ENCODE results near the gene TSEN34. TPM values are rescaled to one million over a fixed set of nuclear protein-coding genes. Genes with fewer than 3 reads are reported as not detected.
A peak's percentile ranks its signal among the peaks of the same experiment; 100 is the strongest.
"Not testable (repeated sequence)": the region's sequence is repeated elsewhere in the genome, so short reads cannot be mapped to it uniquely, and the experiment has no call there.

TSEN34 gene
- total and polyA plus RNA-seq, 3 experiments from 2014 or later: 22.4 to 38.2 (median 24.6) TPM

DNA sequence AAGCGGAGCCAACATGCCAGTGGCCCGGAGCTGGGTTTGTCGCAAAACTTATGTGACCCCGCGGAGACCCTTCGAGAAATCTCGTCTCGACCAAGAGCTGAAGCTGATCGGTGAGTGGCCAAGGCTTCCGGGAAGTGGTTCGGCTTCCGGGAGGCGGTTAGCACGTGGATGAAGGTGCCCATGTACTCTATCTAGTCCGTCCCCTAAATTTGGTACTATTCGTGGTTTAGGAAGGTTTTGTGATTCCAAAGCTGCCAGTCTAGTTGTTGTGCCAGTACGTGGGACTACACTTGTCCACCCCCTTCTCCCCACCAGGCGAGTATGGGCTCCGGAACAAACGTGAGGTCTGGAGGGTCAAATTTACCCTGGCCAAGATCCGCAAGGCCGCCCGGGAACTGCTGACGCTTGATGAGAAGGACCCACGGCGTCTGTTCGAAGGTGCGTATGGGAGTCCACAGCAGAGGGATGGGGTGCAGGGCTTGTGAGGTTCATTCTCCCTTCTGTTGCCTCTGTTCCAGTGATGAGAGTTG, 10.1 kb downstream of the TSEN34 start:
- Histone ChIP-seq H3K4me1 (ENCODE audit: insufficient read depth, low read length) (peaks cover 58% of the 10 kb centered on the region), H3K27ac (ENCODE audit: low read depth, low read length) (peak overlapping the region; percentile 92), H3K36me3 (ENCODE audit: insufficient read depth, low read length) (peaks cover 35% of the 10 kb centered on the region), H3K27me3 (ENCODE audit: insufficient read depth, low read length, poor library complexity, severe bottlenecking) (no peaks in the 10 kb centered on the region), H3K9me3 (ENCODE audit: low read length) (no peaks in the 10 kb centered on the region), H3K4me3 (ENCODE audit: low read length) (peak overlapping the region; percentile 90)
- Mint-ChIP-seq H3K4me3 (peak overlapping the region; percentile 93 to 100 (median 99)), H3K27ac (peak overlapping the region; percentile 95 to 100 (median 99)), H3K9me3 (no peaks in the 10 kb centered on the region), H3K4me1 (peaks cover 48 to 64% (median 50%) of the 10 kb centered on the region in 3 donors), H3K36me3 (peaks cover 0 to 57% (median 11%) of the 10 kb centered on the region in 3 donors), H3K27me3 (peaks cover 0 to 4% of the 10 kb centered on the region in 2 donors)
- POLR2A ChIA-PET: interaction anchor here (0.6 to 3.0 kb wide), 7 partner anchors 11 to 86 kb away, joined by 3 to 68 read pairs (median 6); partner anchors contain the start of genes LENG1, MBOAT7, PRPF31 and TFPT
- CTCF ChIA-PET: interaction anchor here (1.2 to 1.8 kb wide), 3 partner anchors 10 to 12 kb away, joined by 3 to 9 read pairs (median 4); partner anchors contain the start of genes MBOAT7 and TSEN34
- peak in 1 of 5 donors; percentile 16 for DNase-seq

GRCh38 chr19:54201980-54202379, 10.9 kb downstream of the TSEN34 start:
- Mint-ChIP-seq H3K9me3 (no peaks in the 10 kb centered on the region), H3K36me3 (peaks cover 0 to 62% (median 11%) of the 10 kb centered on the region in 3 donors), H3K27ac (peak overlapping the region; percentile 95 to 100 (median 99)), H3K4me1 (peaks cover 54 to 72% (median 54%) of the 10 kb centered on the region in 3 donors), H3K27me3 (peaks cover 0 to 4% of the 10 kb centered on the region in 2 donors), H3K4me3 (peak overlapping the region; percentile 93 to 100 (median 99))
- CTCF ChIA-PET: interaction anchor here (0.9 to 1.6 kb wide), 4 partner anchors 9 to 35 kb away, joined by 3 to 4 read pairs (median 3); partner anchors contain the start of gene TSEN34
- peaks cover 64% of the 10 kb centered on the region for H3K4me1 ChIP-seq (ENCODE audit: insufficient read depth, low read length)
- no peak for DNase-seq
- H3K4me3 ChIP-seq (ENCODE audit: low read length): peak overlapping the region; percentile 90
- POLR2A ChIA-PET: no interaction called here
- H3K27me3 ChIP-seq (ENCODE audit: insufficient read depth, low read length, poor library complexity, severe bottlenecking): no peaks in the 10 kb centered on the region
- no peaks in the 10 kb centered on the region for H3K9me3 ChIP-seq (ENCODE audit: low read length)
- peak overlapping the region; percentile 92 for H3K27ac ChIP-seq (ENCODE audit: low read depth, low read length)
- peaks cover 43% of the 10 kb centered on the region for H3K36me3 ChIP-seq (ENCODE audit: insufficient read depth, low read length)

DNA sequence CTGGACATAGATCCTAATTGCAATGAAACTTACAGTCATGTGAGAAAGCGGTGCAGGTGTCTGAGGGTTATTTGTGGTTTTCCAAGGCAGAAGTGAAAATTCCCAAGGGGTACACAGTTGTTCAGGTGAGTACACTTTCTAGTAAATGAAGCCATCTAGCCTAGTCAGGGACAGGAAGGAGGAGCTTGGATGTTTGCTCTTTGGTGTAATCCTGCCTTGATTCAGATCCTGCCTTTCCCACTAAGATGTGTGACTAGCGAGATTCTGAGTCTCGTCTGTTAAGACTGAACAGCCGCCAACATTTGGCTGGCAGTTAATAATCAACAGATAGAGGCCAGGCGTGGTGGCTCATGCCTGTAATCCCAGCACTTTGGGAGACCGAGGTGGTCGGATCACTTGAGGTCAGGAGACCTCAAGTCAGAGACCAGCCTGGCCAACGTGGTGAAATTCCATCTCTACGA, 12.1 kb downstream of the TSEN34 start:
- peaks cover 54% of the 10 kb centered on the region for H3K36me3 ChIP-seq (ENCODE audit: insufficient read depth, low read length)

GRCh38 chr19:54204767-54205468, 13.8 kb downstream of the TSEN34 start:
- Histone ChIP-seq H3K27me3 (ENCODE audit: insufficient read depth, low read length, poor library complexity, severe bottlenecking) (no peaks in the 10 kb centered on the region), H3K4me3 (ENCODE audit: low read length) (no peak overlapping the region), H3K27ac (ENCODE audit: low read depth, low read length) (peak overlapping the region; percentile 21), H3K9me3 (ENCODE audit: low read length) (no peaks in the 10 kb centered on the region), H3K36me3 (ENCODE audit: insufficient read depth, low read length) (peaks cover 56% of the 10 kb centered on the region), H3K4me1 (ENCODE audit: insufficient read depth, low read length) (peaks cover 87% of the 10 kb centered on the region)
- no peak for DNase-seq
- Mint-ChIP-seq H3K4me1 (peaks cover 69 to 96% (median 81%) of the 10 kb centered on the region in 3 donors), H3K9me3 (no peaks in the 10 kb centered on the region), H3K27ac (peak overlapping the region in 4 of 8 donors; percentile 42 to 95 (median 70)), H3K36me3 (peaks cover 0 to 83% (median 17%) of the 10 kb centered on the region in 3 donors), H3K4me3 (peak overlapping the region in 4 of 7 donors; percentile 1 to 100 (median 72)), H3K27me3 (peaks cover 0 to 4% of the 10 kb centered on the region in 2 donors)
- POLR2A ChIA-PET: no interaction called here
- CTCF ChIA-PET: interaction anchor here (0.9 kb wide), 1 partner anchor 28 kb away, joined by 3 read pairs; no protein-coding TSS in a partner anchor

More for the DNA sequence above, 12.1 kb downstream of the TSEN34 start:
- H3K9me3 ChIP-seq (ENCODE audit: low read length): no peaks in the 10 kb centered on the region
- H3K4me1 ChIP-seq (ENCODE audit: insufficient read depth, low read length): peaks cover 75% of the 10 kb centered on the region
- H3K9me3 Mint-ChIP-seq: no peaks in the 10 kb centered on the region
- peak overlapping the region; percentile 34 to 100 (median 99) for H3K4me3 Mint-ChIP-seq
- peaks cover 0 to 4% of the 10 kb centered on the region in 2 donors for H3K27me3 Mint-ChIP-seq
- DNase-seq: no peak
- H3K4me3 ChIP-seq (ENCODE audit: low read length): no peak overlapping the region
- H3K36me3 Mint-ChIP-seq: peaks cover 0 to 74% (median 12%) of the 10 kb centered on the region in 3 donors
- H3K27me3 ChIP-seq (ENCODE audit: insufficient read depth, low read length, poor library complexity, severe bottlenecking): no peaks in the 10 kb centered on the region
- CTCF ChIA-PET: interaction anchor here (1.2 kb wide), 1 partner anchor 8 kb away, joined by 3 read pairs; no protein-coding TSS in a partner anchor
- H3K4me1 Mint-ChIP-seq: peaks cover 60 to 84% (median 66%) of the 10 kb centered on the region in 3 donors
- peak overlapping the region; percentile 57 for H3K27ac ChIP-seq (ENCODE audit: low read depth, low read length)
- POLR2A ChIA-PET: no interaction called here
- peak overlapping the region in 7 of 8 donors; percentile 55 to 100 (median 95) for H3K27ac Mint-ChIP-seq

DNA sequence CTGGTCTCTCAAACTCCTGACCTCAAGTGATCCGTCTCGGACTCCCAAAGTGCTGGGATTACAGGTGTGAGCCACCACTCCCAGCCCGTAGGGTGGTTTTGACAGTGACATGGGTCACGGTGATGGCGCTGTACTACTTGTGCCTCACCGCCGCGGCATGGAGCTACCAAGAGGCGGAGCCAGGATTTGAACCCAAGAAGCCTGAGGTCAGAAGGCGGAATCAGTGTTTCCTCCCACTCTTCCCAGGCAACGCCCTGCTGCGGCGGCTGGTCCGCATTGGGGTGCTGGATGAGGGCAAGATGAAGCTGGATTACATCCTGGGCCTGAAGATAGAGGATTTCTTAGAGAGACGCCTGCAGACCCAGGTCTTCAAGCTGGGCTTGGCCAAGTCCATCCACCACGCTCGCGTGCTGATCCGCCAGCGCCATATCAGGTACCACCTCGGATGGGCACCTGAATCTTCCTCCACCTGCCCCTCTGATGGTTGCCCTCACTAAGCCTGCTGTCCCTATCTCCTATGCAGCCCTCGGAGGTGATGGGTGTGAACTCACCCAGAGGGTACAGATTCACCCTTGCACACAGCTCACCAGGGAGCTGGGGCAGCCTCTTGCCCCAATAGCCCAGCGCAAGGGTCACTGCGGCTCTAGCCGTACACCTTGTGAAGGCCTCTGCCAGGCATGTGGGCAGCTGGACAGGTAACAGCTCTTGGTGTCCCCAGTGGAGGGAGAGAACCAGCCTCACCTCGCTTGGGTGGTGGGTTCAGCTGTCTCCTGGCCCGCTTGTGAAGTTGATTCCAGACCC, 15.1 kb downstream of the TSEN34 start:
- Mint-ChIP-seq H3K4me1 (peaks cover 74 to 100% (median 87%) of the 10 kb centered on the region in 3 donors), H3K4me3 (peak overlapping the region in 1 of 7 donors; percentile 36), H3K27me3 (no peaks in the 10 kb centered on the region), H3K36me3 (peaks cover 0 to 76% (median 17%) of the 10 kb centered on the region in 3 donors), H3K9me3 (no peaks in the 10 kb centered on the region), H3K27ac (peak overlapping the region in 5 of 8 donors; percentile 50 to 95 (median 54))
- H3K9me3 ChIP-seq (ENCODE audit: low read length): no peaks in the 10 kb centered on the region
- DNase-seq: no peak
- no peak overlapping the region for H3K27ac ChIP-seq (ENCODE audit: low read depth, low read length)
- H3K27me3 ChIP-seq (ENCODE audit: insufficient read depth, low read length, poor library complexity, severe bottlenecking): no peaks in the 10 kb centered on the region
- peaks cover 56% of the 10 kb centered on the region for H3K36me3 ChIP-seq (ENCODE audit: insufficient read depth, low read length)
- ChIA-PET POLR2A (no interaction called here), CTCF (interaction anchor here (1.2 to 2.1 kb wide), 2 partner anchors 14 to 17 kb away, joined by 4 to 5 read pairs; partner anchors contain the start of gene MBOAT7)
- no peak overlapping the region for H3K4me3 ChIP-seq (ENCODE audit: low read length)
- peaks cover 97% of the 10 kb centered on the region for H3K4me1 ChIP-seq (ENCODE audit: insufficient read depth, low read length)

- Histone ChIP-seq H3K27ac (ENCODE audit: low read depth, low read length) (no peak overlapping the region), H3K27me3 (ENCODE audit: insufficient read depth, low read length, poor library complexity, severe bottlenecking) (no peaks in the 10 kb centered on the region), H3K36me3 (ENCODE audit: insufficient read depth, low read length) (peaks cover 56% of the 10 kb centered on the region), H3K9me3 (ENCODE audit: low read length) (no peaks in the 10 kb centered on the region), H3K4me1 (ENCODE audit: insufficient read depth, low read length) (peaks cover 94% of the 10 kb centered on the region), H3K4me3 (ENCODE audit: low read length) (no peak overlapping the region)
- no peak for DNase-seq
- CTCF ChIA-PET: interaction anchor here (1.2 to 2.1 kb wide), 2 partner anchors 15 to 18 kb away, joined by 4 to 5 read pairs; partner anchors contain the start of gene MBOAT7
- Mint-ChIP-seq H3K9me3 (no peaks in the 10 kb centered on the region), H3K27me3 (no peaks in the 10 kb centered on the region), H3K4me3 (peak overlapping the region in 1 of 7 donors; percentile 36), H3K36me3 (peaks cover 0 to 71% (median 15%) of the 10 kb centered on the region in 3 donors), H3K27ac (peak overlapping the region in 3 of 8 donors; percentile 8 to 73 (median 12)), H3K4me1 (peaks cover 72 to 97% (median 84%) of the 10 kb centered on the region in 3 donors)
- POLR2A ChIA-PET: no interaction called here
Observed at GRCh38 chr19:54206831-54207177, 15.7 kb downstream of the TSEN34 start.

DNA sequence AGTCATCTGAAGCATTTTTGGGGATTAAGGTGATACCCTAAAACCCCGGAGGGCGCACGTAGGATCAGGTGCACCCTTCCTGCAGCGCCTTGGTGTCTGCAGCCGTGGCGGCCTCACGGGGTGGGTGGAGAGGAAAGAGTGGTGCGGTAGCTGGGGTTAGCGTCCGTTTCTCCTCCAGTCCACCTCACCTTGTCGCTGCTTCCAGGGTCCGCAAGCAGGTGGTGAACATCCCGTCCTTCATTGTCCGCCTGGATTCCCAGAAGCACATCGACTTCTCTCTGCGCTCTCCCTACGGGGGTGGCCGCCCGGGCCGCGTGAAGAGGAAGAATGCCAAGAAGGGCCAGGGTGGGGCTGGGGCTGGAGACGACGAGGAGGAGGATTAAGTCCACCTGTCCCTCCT, 16.1 kb downstream of the TSEN34 start:
- H3K9me3 ChIP-seq (ENCODE audit: low read length); H3K4me3 Mint-ChIP-seq; H3K27ac ChIP-seq (ENCODE audit: low read depth, low read length); H3K27me3 Mint-ChIP-seq; POLR2A ChIA-PET; H3K27me3 ChIP-seq (ENCODE audit: insufficient read depth, low read length, poor library complexity, severe bottlenecking); H3K9me3 Mint-ChIP-seq; DNase-seq; H3K4me3 ChIP-seq (ENCODE audit: low read length): not testable (repeated sequence)
- Mint-ChIP-seq H3K36me3 (peaks cover 0 to 68% (median 14%) of the 10 kb centered on the region in 3 donors), H3K27ac (peak overlapping the region in 3 of 8 donors; percentile 8 to 65 (median 38)), H3K4me1 (peaks cover 68 to 93% (median 80%) of the 10 kb centered on the region in 3 donors)
- peaks cover 53% of the 10 kb centered on the region for H3K36me3 ChIP-seq (ENCODE audit: insufficient read depth, low read length)
- H3K4me1 ChIP-seq (ENCODE audit: insufficient read depth, low read length): peaks cover 90% of the 10 kb centered on the region
- CTCF ChIA-PET: interaction anchor here (1.2 to 2.1 kb wide), 3 partner anchors 15 to 34 kb away, joined by 4 to 5 read pairs (median 4); partner anchors contain the start of genes MBOAT7 and TMC4
